Measurements from ENCODE around the gene GSTP1. TPM values are rescaled to one million over a fixed set of nuclear protein-coding genes. Genes with fewer than 3 reads are reported as not detected.

GSTP1 gene
- total and polyA plus RNA-seq, 4 donors: 632 to 2,206 (median 1,023) TPM

- TF ChIP-seq, protein P1, sequence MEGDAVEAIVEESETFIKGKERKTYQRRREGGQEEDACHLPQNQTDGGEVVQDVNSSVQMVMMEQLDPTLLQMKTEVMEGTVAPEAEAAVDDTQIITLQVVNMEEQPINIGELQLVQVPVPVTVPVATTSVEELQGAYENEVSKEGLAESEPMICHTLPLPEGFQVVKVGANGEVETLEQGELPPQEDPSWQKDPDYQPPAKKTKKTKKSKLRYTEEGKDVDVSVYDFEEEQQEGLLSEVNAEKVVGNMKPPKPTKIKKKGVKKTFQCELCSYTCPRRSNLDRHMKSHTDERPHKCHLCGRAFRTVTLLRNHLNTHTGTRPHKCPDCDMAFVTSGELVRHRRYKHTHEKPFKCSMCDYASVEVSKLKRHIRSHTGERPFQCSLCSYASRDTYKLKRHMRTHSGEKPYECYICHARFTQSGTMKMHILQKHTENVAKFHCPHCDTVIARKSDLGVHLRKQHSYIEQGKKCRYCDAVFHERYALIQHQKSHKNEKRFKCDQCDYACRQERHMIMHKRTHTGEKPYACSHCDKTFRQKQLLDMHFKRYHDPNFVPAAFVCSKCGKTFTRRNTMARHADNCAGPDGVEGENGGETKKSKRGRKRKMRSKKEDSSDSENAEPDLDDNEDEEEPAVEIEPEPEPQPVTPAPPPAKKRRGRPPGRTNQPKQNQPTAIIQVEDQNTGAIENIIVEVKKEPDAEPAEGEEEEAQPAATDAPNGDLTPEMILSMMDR (IDR thresholded peaks at IDR 0.05; ENCODE audit: control extremely low read depth, extremely low read depth): no peak
- H3K36me3 ChIP-seq (ENCODE audit: control insufficient read depth in 4 of 4, insufficient read depth in 4 of 4, low read length in 4 of 4): no peaks in the 10 kb centered on the region
- H3K9ac ChIP-seq (ENCODE audit: insufficient read depth in 1 of 2, low read length in 2 of 2): no peak overlapping the region
- ATAC-seq (ENCODE audit: insufficient read depth, low FRiP score) (no peak), DNase-seq (no peak)
- H3K27ac ChIP-seq (ENCODE audit: low read depth in 1 of 2, low read length in 1 of 2): no peak overlapping the region
- 63 to 75% methylated on average over 3 of the region's 3 CpGs for WGBS, 2 donors
- peaks cover 0 to 1% (median 0%) of the 10 kb centered on the region in 4 donors for H3K9me3 ChIP-seq (ENCODE audit: control insufficient read depth in 4 of 4, insufficient read depth in 3 of 4, low read length in 3 of 4)
- peaks cover 0 to 5% (median 0%) of the 10 kb centered on the region in 5 donors for H3K4me1 ChIP-seq (ENCODE audit: control insufficient read depth in 5 of 5, insufficient read depth in 5 of 5, low read length in 5 of 5)
- no peak overlapping the region for H3K4me3 ChIP-seq
- no peaks in the 10 kb centered on the region for H3K27me3 ChIP-seq (ENCODE audit: control insufficient read depth in 3 of 3, insufficient read depth in 3 of 3, low read length in 2 of 3)
Measured at GRCh38 chr11:67556244-67556643, 27.4 kb upstream of the GSTP1 start.

DNA sequence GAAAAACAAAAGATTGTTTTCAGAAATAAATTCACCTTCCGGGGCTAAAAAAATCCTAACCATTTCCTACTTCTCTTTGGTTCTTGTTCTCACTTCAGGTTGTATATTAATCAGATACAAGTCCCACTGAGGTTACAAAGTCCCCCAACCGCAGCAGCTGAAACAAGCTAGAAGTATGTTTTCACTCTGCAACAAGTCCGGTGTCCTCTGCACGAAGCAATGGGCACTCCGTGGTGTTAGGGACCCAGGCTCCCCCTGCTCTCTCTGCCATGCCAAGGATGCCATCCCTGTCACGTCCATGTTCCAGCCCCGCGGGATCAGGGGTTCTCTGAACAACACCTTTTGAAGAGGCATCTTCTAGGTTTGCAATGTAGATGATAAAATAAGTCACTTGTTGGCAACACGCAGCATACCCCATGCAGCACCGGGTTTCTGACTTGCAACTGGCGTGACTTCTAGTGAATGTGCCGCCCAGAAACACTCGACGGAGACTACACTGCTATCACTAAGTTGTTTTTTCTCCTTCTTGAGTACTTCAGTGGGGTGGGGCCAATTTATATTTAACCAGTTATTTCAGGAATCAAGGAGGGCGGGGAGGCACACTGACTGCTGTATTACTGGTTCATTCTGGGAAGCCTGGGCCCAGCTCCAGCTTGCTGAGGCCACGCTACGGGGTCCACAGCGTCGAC, 25.4 kb upstream of the GSTP1 start:
- H3K4me1 ChIP-seq (ENCODE audit: control insufficient read depth in 5 of 5, insufficient read depth in 5 of 5, low read length in 5 of 5): peaks cover 0 to 10% (median 0%) of the 10 kb centered on the region in 5 donors
- H3K27me3 ChIP-seq (ENCODE audit: control insufficient read depth in 3 of 3, insufficient read depth in 3 of 3, low read length in 2 of 3): no peaks in the 10 kb centered on the region
- ATAC-seq (ENCODE audit: insufficient read depth, low FRiP score): peak; percentile 66
- H3K27ac ChIP-seq (ENCODE audit: low read depth in 1 of 2, low read length in 1 of 2): peak overlapping the region; percentile 67 to 85
- H3K4me3 ChIP-seq: no peak overlapping the region
- 57 to 79% methylated on average over 19 of the region's 19 CpGs for WGBS, 2 donors
- H3K9ac ChIP-seq (ENCODE audit: insufficient read depth in 1 of 2, low read length in 2 of 2): no peak overlapping the region
- no peaks in the 10 kb centered on the region for H3K36me3 ChIP-seq (ENCODE audit: control insufficient read depth in 4 of 4, insufficient read depth in 4 of 4, low read length in 4 of 4)
- H3K9me3 ChIP-seq (ENCODE audit: control insufficient read depth in 4 of 4, insufficient read depth in 3 of 4, low read length in 3 of 4): no peaks in the 10 kb centered on the region
- TF ChIP-seq, protein P1 (IDR thresholded peaks at IDR 0.05; ENCODE audit: control extremely low read depth, extremely low read depth): no peak
- peak; percentile 33 to 79 (median 47) for DNase-seq

DNA sequence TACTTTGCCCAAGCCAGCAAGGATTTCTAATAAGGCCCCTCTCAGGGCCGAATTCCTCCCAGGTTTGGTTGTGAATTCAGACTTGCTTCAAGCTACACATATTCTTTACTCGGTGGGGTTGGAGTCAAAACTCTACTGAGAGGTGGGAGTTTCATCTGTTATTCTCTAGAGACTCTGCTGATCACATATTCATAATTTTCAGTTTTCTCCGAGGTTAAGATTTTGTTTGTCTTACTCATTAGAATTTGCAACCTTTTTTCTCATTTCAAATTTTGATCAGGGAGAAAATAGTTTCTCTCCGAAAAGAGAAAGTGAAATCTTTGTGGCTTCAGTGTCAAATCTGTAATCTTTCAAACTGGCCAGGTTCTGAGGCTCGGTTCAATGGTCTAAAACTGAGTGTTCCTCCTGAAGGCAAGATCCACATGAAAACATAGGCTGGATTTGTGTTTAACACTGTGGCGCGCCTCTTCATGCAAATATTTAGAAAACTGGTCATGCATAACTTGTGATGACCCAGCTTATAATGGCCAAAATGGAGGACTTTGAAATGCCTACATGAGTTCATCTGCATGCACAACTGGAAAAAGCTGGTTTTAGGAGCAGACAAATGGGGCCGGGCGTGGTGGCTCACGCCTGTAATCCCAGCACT, 21.5 kb upstream of the GSTP1 start:
- Histone ChIP-seq H3K27ac (ENCODE audit: low read depth in 1 of 2, low read length in 1 of 2) (no peak overlapping the region), H3K27me3 (ENCODE audit: control insufficient read depth in 3 of 3, insufficient read depth in 3 of 3, low read length in 2 of 3) (no peaks in the 10 kb centered on the region), H3K9me3 (ENCODE audit: control insufficient read depth in 4 of 4, insufficient read depth in 3 of 4, low read length in 3 of 4) (no peaks in the 10 kb centered on the region), H3K4me3 (no peak overlapping the region), H3K36me3 (ENCODE audit: control insufficient read depth in 4 of 4, insufficient read depth in 4 of 4, low read length in 4 of 4) (no peaks in the 10 kb centered on the region), H3K4me1 (ENCODE audit: control insufficient read depth in 5 of 5, insufficient read depth in 5 of 5, low read length in 5 of 5) (peaks cover 0 to 12% (median 0%) of the 10 kb centered on the region in 5 donors), H3K9ac (ENCODE audit: insufficient read depth in 1 of 2, low read length in 2 of 2) (no peak overlapping the region)
- DNase-seq: no peak
- WGBS, 2 donors: 72 to 79% methylated on average over 10 of the region's 10 CpGs
- ATAC-seq (ENCODE audit: insufficient read depth, low FRiP score): no peak
- TF ChIP-seq, protein P1 (IDR thresholded peaks at IDR 0.05; ENCODE audit: control extremely low read depth, extremely low read depth): no peak
